Mesenchymal stem cell (in vitro differentiated cells and primary cell): ENCODE results near the gene MLLT3.

Experiments
- DNase-seq: peaks from one replicate; pipeline ENCODE4 v3.0.0-alpha.2; 2013
- H2AFZ ChIP-seq: one replicate; pipeline ENCODE4 v1.6.1; 2013; ENCODE audit warnings: low read depth, mild to moderate bottlenecking, control low read depth, inconsistent platforms, low read length, moderate library complexity
- H2AK5ac ChIP-seq: 2 replicates; pipeline ENCODE4 v1.6.1; 2013; ENCODE audit warnings: low read length, moderate library complexity, mild to moderate bottlenecking, inconsistent platforms; ENCODE audit not compliant: severe bottlenecking
- H2BK120ac ChIP-seq: one replicate; pipeline ENCODE4 v1.6.1; 2013; ENCODE audit warnings: low read depth, mild to moderate bottlenecking, inconsistent platforms, low read length, moderate library complexity
- H2BK12ac ChIP-seq, 2 experiments: one replicate each; pipeline ENCODE4 v1.6.1; 2013; ENCODE audit warnings: inconsistent platforms in 2 of 2, low read length in 2 of 2, mild to moderate bottlenecking in 2 of 2, moderate library complexity in 2 of 2, control low read depth in 1 of 2
- H2BK15ac ChIP-seq: one replicate; pipeline ENCODE4 v1.6.1; 2013; ENCODE audit warnings: mild to moderate bottlenecking, low read depth, inconsistent platforms; ENCODE audit not compliant: poor library complexity, severe bottlenecking
- H2BK5ac ChIP-seq: 2 replicates; pipeline ENCODE4 v1.6.1; 2013; ENCODE audit warnings: low read depth, mild to moderate bottlenecking, low read length, control low read depth, inconsistent platforms; ENCODE audit not compliant: poor library complexity, severe bottlenecking
- H3K14ac ChIP-seq, 2 experiments: one replicate each; pipeline ENCODE4 v1.6.1; 2013; ENCODE audit warnings: inconsistent platforms in 2 of 2, low read length in 2 of 2, control low read depth in 1 of 2, mild to moderate bottlenecking in 1 of 2, moderate library complexity in 1 of 2
- H3K18ac ChIP-seq, 2 experiments: one replicate each; pipeline ENCODE4 v1.6.1; 2013; ENCODE audit warnings: inconsistent platforms in 2 of 2, low read length in 2 of 2, control low read depth in 1 of 2, low read depth in 1 of 2, mild to moderate bottlenecking in 1 of 2
- H3K23ac ChIP-seq, 2 experiments: one replicate each; pipeline ENCODE4 v1.6.1; 2013; ENCODE audit warnings: inconsistent platforms in 2 of 2, low read length in 2 of 2, mild to moderate bottlenecking in 2 of 2, moderate library complexity in 2 of 2, control low read depth in 1 of 2
- H3K27ac ChIP-seq: 2 replicates; pipeline ENCODE4 v1.5.1; 2013; ENCODE audit warnings: mild to moderate bottlenecking, moderate library complexity, low read length, control low read depth, inconsistent platforms; ENCODE audit not compliant: poor library complexity, severe bottlenecking
- H3K27me3 ChIP-seq, 2 experiments: 2 replicates each; pipeline versions ENCODE4 v1.6.1 to v1.7.0; 2013; ENCODE audit warnings: low read length in 2 of 2, mild to moderate bottlenecking in 2 of 2, moderate library complexity in 2 of 2, control low read depth in 1 of 2, inconsistent platforms in 1 of 2; ENCODE audit not compliant: control insufficient read depth in 1 of 2, insufficient read depth in 1 of 2
- H3K36me3 ChIP-seq, 2 experiments: 2 replicates each; pipeline versions ENCODE4 v1.6.1 to v1.7.0; 2013; ENCODE audit warnings: low read length in 2 of 2, control low read depth in 1 of 2, inconsistent platforms in 1 of 2, low read depth in 1 of 2, mild to moderate bottlenecking in 1 of 2; ENCODE audit not compliant: insufficient read depth in 2 of 2, control insufficient read depth in 1 of 2
- H3K4ac ChIP-seq, 2 experiments: one replicate each; pipeline ENCODE4 v1.6.1; 2013; ENCODE audit warnings: inconsistent platforms in 2 of 2, low read length in 2 of 2, mild to moderate bottlenecking in 2 of 2, moderate library complexity in 2 of 2, control low read depth in 1 of 2, low read depth in 1 of 2
- H3K4me1 ChIP-seq: 2 replicates; pipeline ENCODE4 v1.6.1; 2013; ENCODE audit warnings: low read depth, low read length, control low read depth; ENCODE audit not compliant: control insufficient read depth, insufficient read depth
- H3K4me2 ChIP-seq: 2 replicates; pipeline ENCODE4 v1.6.1; 2013; ENCODE audit warnings: low read length, mild to moderate bottlenecking, inconsistent platforms; ENCODE audit not compliant: poor library complexity, severe bottlenecking
- H3K4me3 ChIP-seq, 2 experiments: 2 replicates each; pipeline versions ENCODE4 v1.5.1 to v1.7.0; 2013; ENCODE audit warnings: low read length in 2 of 2, mild to moderate bottlenecking in 2 of 2, control low read depth in 1 of 2, low read depth in 1 of 2; ENCODE audit not compliant: insufficient read depth in 1 of 2
- H3K79me1 ChIP-seq: replicated peaks from 2 replicates; pipeline ENCODE4 v1.6.1; 2013; ENCODE audit warnings: mild to moderate bottlenecking, control low read depth, low read length, inconsistent platforms; ENCODE audit not compliant: poor library complexity, severe bottlenecking
- H3K9ac ChIP-seq: 2 replicates; pipeline ENCODE4 v1.7.0; 2013; ENCODE audit warnings: mild to moderate bottlenecking, low read length, moderate library complexity
- H3K9me3 ChIP-seq: 2 replicates; pipeline ENCODE4 v1.7.0; 2013; ENCODE audit warnings: mild to moderate bottlenecking, low read length; ENCODE audit not compliant: control insufficient read depth
- H4K8ac ChIP-seq: one replicate; pipeline ENCODE4 v1.6.1; 2013; ENCODE audit warnings: inconsistent platforms, mild to moderate bottlenecking, low read length, moderate library complexity
- H4K91ac ChIP-seq: one replicate; pipeline ENCODE4 v1.6.1; 2013; ENCODE audit warnings: mild to moderate bottlenecking, low read length, inconsistent platforms
- WGBS: methylation state at CpG from one replicate; pipeline ENCODE4 v1.1.7; 2013; ENCODE audit warnings: mixed read lengths; 5-methylcytosine and 5-hydroxymethylcytosine counted together

MLLT3 gene

GRCh38 chr9:20404192-20404813, 218.0 kb downstream of the MLLT3 start:
- H2BK12ac ChIP-seq = no peak overlapping the region
- no peak overlapping the region for H2BK5ac ChIP-seq
- no peaks in the 10 kb centered on the region for H3K9me3 ChIP-seq
- no peaks in the 10 kb centered on the region for H3K36me3 ChIP-seq
- no peak overlapping the region for H3K18ac ChIP-seq
- no peak overlapping the region for H3K14ac ChIP-seq
- H2AK5ac ChIP-seq = no peak overlapping the region
- H3K79me1 ChIP-seq = peaks cover 17% of the 10 kb centered on the region
- H2AFZ ChIP-seq = no peak overlapping the region
- H3K4me1 ChIP-seq = no peaks in the 10 kb centered on the region
- H4K8ac ChIP-seq = no peak overlapping the region
- H3K4me2 ChIP-seq = no peak overlapping the region
- no peaks in the 10 kb centered on the region for H3K27me3 ChIP-seq
- H3K23ac ChIP-seq = no peak overlapping the region
- H3K27ac ChIP-seq = no peak overlapping the region
- DNase-seq = no peak
- H2BK120ac ChIP-seq = no peak overlapping the region
- H2BK15ac ChIP-seq = no peak overlapping the region
- no peak overlapping the region for H4K91ac ChIP-seq
- no peak overlapping the region for H3K4me3 ChIP-seq
- H3K9ac ChIP-seq = no peak overlapping the region
- H3K4ac ChIP-seq = no peak overlapping the region
- WGBS = 98% methylated on average over 6 of the region's 7 CpGs

DNA sequence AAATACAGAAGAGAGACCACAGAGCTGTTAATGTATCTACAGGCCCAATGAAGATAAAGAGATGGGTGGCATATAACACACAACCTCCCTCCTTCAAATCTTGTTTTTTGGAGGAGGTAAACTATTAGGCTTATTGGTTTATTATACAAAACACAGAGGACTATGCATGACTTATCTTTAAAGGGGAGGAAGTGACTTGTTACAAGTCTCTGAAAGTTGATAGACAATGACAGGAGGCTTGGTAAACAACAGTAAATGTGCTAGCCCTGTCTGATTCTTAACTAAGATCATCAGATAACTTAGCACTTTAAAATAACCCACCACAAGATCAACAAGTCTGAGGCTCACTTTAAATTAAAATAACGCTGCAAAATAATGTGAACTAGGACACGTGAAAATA, 219.0 kb downstream of the MLLT3 start:
- DNase-seq = no peak
- no peaks in the 10 kb centered on the region for H3K36me3 ChIP-seq
- H2BK12ac ChIP-seq = no peak overlapping the region
- H3K79me1 ChIP-seq = peaks cover 17% of the 10 kb centered on the region
- no peak overlapping the region for H3K4me2 ChIP-seq
- no peak overlapping the region for H2AFZ ChIP-seq
- no peaks in the 10 kb centered on the region for H3K4me1 ChIP-seq
- H3K4me3 ChIP-seq = no peak overlapping the region
- WGBS = no CpG with 5 or more reads among the region's 2 CpGs
- no peak overlapping the region for H3K9ac ChIP-seq
- H3K18ac ChIP-seq = no peak overlapping the region
- H2BK5ac ChIP-seq = no peak overlapping the region
- no peak overlapping the region for H2AK5ac ChIP-seq
- no peak overlapping the region for H3K23ac ChIP-seq
- no peak overlapping the region for H4K8ac ChIP-seq
- H2BK15ac ChIP-seq = no peak overlapping the region
- H2BK120ac ChIP-seq = no peak overlapping the region
- no peak overlapping the region for H4K91ac ChIP-seq
- H3K9me3 ChIP-seq = no peaks in the 10 kb centered on the region
- H3K27me3 ChIP-seq = no peaks in the 10 kb centered on the region
- no peak overlapping the region for H3K4ac ChIP-seq
- no peak overlapping the region for H3K14ac ChIP-seq
- H3K27ac ChIP-seq = no peak overlapping the region

- Histone ChIP-seq H4K8ac (no peak overlapping the region), H3K4ac (no peak overlapping the region), H3K9ac (no peak overlapping the region), H3K27ac (no peak overlapping the region), H2BK15ac (no peak overlapping the region), H3K14ac (no peak overlapping the region), H3K9me3 (no peaks in the 10 kb centered on the region), H3K4me3 (no peak overlapping the region), H2BK5ac (no peak overlapping the region), H2AFZ (no peak overlapping the region), H3K23ac (no peak overlapping the region), H3K4me1 (no peaks in the 10 kb centered on the region), H2BK120ac (no peak overlapping the region), H3K27me3 (no peaks in the 10 kb centered on the region), H4K91ac (no peak overlapping the region), H2AK5ac (no peak overlapping the region), H3K79me1 (peaks cover 18% of the 10 kb centered on the region), H2BK12ac (no peak overlapping the region), H3K4me2 (no peak overlapping the region), H3K36me3 (no peaks in the 10 kb centered on the region), H3K18ac (no peak overlapping the region)
- no peak for DNase-seq
- 89% methylated on average over 4 of the region's 4 CpGs for WGBS
These were observed 219.9 kb downstream of the MLLT3 start for GRCh38 chr9:20402273-20402875.

GRCh38 chr9:20398536-20399338, 223.6 kb downstream of the MLLT3 start:
- Histone ChIP-seq H3K79me1 (peaks cover 15% of the 10 kb centered on the region), H2AFZ (no peak overlapping the region), H3K36me3 (no peaks in the 10 kb centered on the region), H2AK5ac (no peak overlapping the region), H3K4me1 (no peaks in the 10 kb centered on the region), H3K18ac (no peak overlapping the region), H2BK15ac (no peak overlapping the region), H2BK120ac (no peak overlapping the region), H2BK12ac (no peak overlapping the region), H3K27me3 (no peaks in the 10 kb centered on the region), H3K14ac (no peak overlapping the region), H4K91ac (no peak overlapping the region), H3K4me3 (no peak overlapping the region), H3K9me3 (no peaks in the 10 kb centered on the region), H3K9ac (no peak overlapping the region), H3K4me2 (no peak overlapping the region), H3K4ac (no peak overlapping the region), H3K27ac (no peak overlapping the region), H3K23ac (no peak overlapping the region), H2BK5ac (no peak overlapping the region), H4K8ac (no peak overlapping the region)
- no peak for DNase-seq
- WGBS = 87% methylated on average over 6 of the region's 8 CpGs
